H9 (cell line): ENCODE measurements around the gene FLACC1. TPM values are rescaled to one million over a fixed set of nuclear protein-coding genes. Genes with fewer than 3 reads are reported as not detected.

Experiments
- DNase-seq: peaks from one replicate; pipeline ENCODE4 v3.0.0-alpha.2; 2017
- H2AFZ ChIP-seq: one replicate; pipeline ENCODE4 v1.6.1; 2013; ENCODE audit warnings: mild to moderate bottlenecking, low read length, control low read depth, moderate library complexity
- H2AK5ac ChIP-seq: 2 replicates; pipeline ENCODE4 v1.6.1; 2013; ENCODE audit warnings: low read length, control low read depth, mixed read lengths; ENCODE audit not compliant: insufficient read length
- H2BK120ac ChIP-seq: one replicate; pipeline ENCODE4 v1.6.1; 2013; ENCODE audit warnings: low read depth, mild to moderate bottlenecking, low read length, control low read depth, inconsistent platforms; ENCODE audit not compliant: poor library complexity, severe bottlenecking
- H2BK12ac ChIP-seq: 2 replicates; pipeline ENCODE4 v1.6.1; 2013; ENCODE audit warnings: low read length, control low read depth, mixed read lengths, low read depth; ENCODE audit not compliant: insufficient read length
- H2BK15ac ChIP-seq: 2 replicates; pipeline ENCODE4 v1.6.1; 2013; ENCODE audit warnings: low read depth, low read length, control low read depth
- H2BK20ac ChIP-seq: one replicate; pipeline ENCODE4 v1.6.1; 2013; ENCODE audit warnings: low read depth, mild to moderate bottlenecking, low read length, control low read depth, inconsistent platforms; ENCODE audit not compliant: poor library complexity, severe bottlenecking
- H2BK5ac ChIP-seq: 2 replicates; pipeline ENCODE4 v1.6.1; 2013; ENCODE audit warnings: low read length, control low read depth, mixed read lengths; ENCODE audit not compliant: insufficient read length
- H3K14ac ChIP-seq: 2 replicates; pipeline ENCODE4 v1.6.1; 2013; ENCODE audit warnings: low read length, control low read depth; ENCODE audit not compliant: insufficient read depth
- H3K18ac ChIP-seq: 2 replicates; pipeline ENCODE4 v1.6.1; 2013; ENCODE audit warnings: low read depth, mild to moderate bottlenecking, mixed read lengths, low read length, control low read depth; ENCODE audit not compliant: insufficient read length
- H3K23ac ChIP-seq: 2 replicates; pipeline ENCODE4 v1.6.1; 2013; ENCODE audit warnings: low read length, control low read depth, mixed read lengths, low read depth; ENCODE audit not compliant: insufficient read length
- H3K23me2 ChIP-seq: 2 replicates; pipeline ENCODE4 v1.6.1; 2013; ENCODE audit warnings: low read depth, mild to moderate bottlenecking, mixed read lengths, low read length, control low read depth; ENCODE audit not compliant: insufficient read length, poor library complexity, severe bottlenecking
- H3K27ac ChIP-seq: 2 replicates; pipeline ENCODE4 v1.5.1; 2013; ENCODE audit warnings: low read length, control low read depth, mixed read lengths, low read depth; ENCODE audit not compliant: insufficient read length
- H3K27me3 ChIP-seq: 2 replicates; pipeline ENCODE4 v1.6.1; 2013; ENCODE audit warnings: low read length, control low read depth, inconsistent platforms; ENCODE audit not compliant: insufficient read depth
- H3K4ac ChIP-seq: 2 replicates; pipeline ENCODE4 v1.6.1; 2013; ENCODE audit warnings: low read depth, mild to moderate bottlenecking, control low read depth, inconsistent platforms, low read length, moderate library complexity
- H3K4me1 ChIP-seq: 2 replicates; pipeline ENCODE4 v1.6.1; 2013; ENCODE audit warnings: low read length, control low read depth, inconsistent platforms; ENCODE audit not compliant: insufficient read depth
- H3K4me2 ChIP-seq: 2 replicates; pipeline ENCODE4 v1.6.1; 2013; ENCODE audit warnings: low read length, control low read depth, mixed read lengths; ENCODE audit not compliant: insufficient read length, insufficient read depth
- H3K56ac ChIP-seq: 2 replicates; pipeline ENCODE4 v1.6.1; 2013; ENCODE audit warnings: low read depth, mild to moderate bottlenecking, mixed read lengths, low read length, control low read depth; ENCODE audit not compliant: insufficient read length
- H3K79me1 ChIP-seq: 2 replicates; pipeline ENCODE4 v1.6.1; 2013; ENCODE audit warnings: low read depth, mild to moderate bottlenecking, moderate library complexity, low read length, control low read depth, inconsistent platforms; ENCODE audit not compliant: insufficient read depth, poor library complexity, severe bottlenecking
- H3K79me2 ChIP-seq: 2 replicates; pipeline ENCODE4 v1.6.1; 2013; ENCODE audit warnings: low read length, control low read depth, inconsistent platforms; ENCODE audit not compliant: insufficient read depth
- H3K9ac ChIP-seq: 2 replicates; pipeline ENCODE4 v1.6.1; 2013; ENCODE audit warnings: low read length, control low read depth, mixed read lengths; ENCODE audit not compliant: insufficient read length; ENCODE audit errors: extremely low read depth
- H3K9me3 ChIP-seq: one replicate; pipeline ENCODE4 v1.6.1; 2013; ENCODE audit warnings: low read depth, low read length, inconsistent platforms; ENCODE audit not compliant: control insufficient read depth
- H3T11ph ChIP-seq: one replicate; pipeline ENCODE4 v1.6.1; 2013; ENCODE audit warnings: mild to moderate bottlenecking, low read length, control low read depth, inconsistent platforms
- H4K20me1 ChIP-seq: one replicate; pipeline ENCODE4 v1.6.1; 2013; ENCODE audit not compliant: control insufficient read depth, insufficient read length, insufficient read depth
- H4K5ac ChIP-seq: 2 replicates; pipeline ENCODE4 v1.6.1; 2013; ENCODE audit warnings: low read depth, mild to moderate bottlenecking, mixed read lengths, low read length, control low read depth; ENCODE audit not compliant: insufficient read length
- H4K8ac ChIP-seq: replicated peaks from 2 replicates; pipeline ENCODE4 v1.6.1; 2013; ENCODE audit warnings: low read length, control low read depth, mixed read lengths, low read depth; ENCODE audit not compliant: insufficient read length
- H4K91ac ChIP-seq: 2 replicates; pipeline ENCODE4 v1.6.1; 2013; ENCODE audit warnings: low read depth, mild to moderate bottlenecking, moderate library complexity, mixed read lengths, low read length, control low read depth; ENCODE audit not compliant: insufficient read length
- H3K27ac Mint-ChIP-seq, 3 experiments: 2 replicates in 2 of 3; 3 replicates in 1 of 3; pipeline ENCODE4 v1.8.0; 2020 to 2021; ENCODE audit warnings: mixed read lengths in 3 of 3, mild to moderate bottlenecking in 1 of 3, moderate library complexity in 1 of 3
- H3K27me3 Mint-ChIP-seq: 2 replicates; pipeline ENCODE4 v1.8.0; 2021; ENCODE audit warnings: low read depth, mild to moderate bottlenecking, moderate library complexity, mixed read lengths
- H3K36me3 Mint-ChIP-seq, 3 experiments: 2 replicates in 2 of 3; 3 replicates in 1 of 3; pipeline ENCODE4 v1.8.0; 2020 to 2021; ENCODE audit warnings: low read depth in 3 of 3, mixed read lengths in 3 of 3; ENCODE audit not compliant: insufficient read depth in 1 of 3
- H3K4me1 Mint-ChIP-seq, 2 experiments: 2 replicates each; pipeline ENCODE4 v1.8.0; 2020; ENCODE audit warnings: mixed read lengths in 2 of 2
- H3K4me3 Mint-ChIP-seq, 2 experiments: 2 replicates in 1 of 2; 3 replicates in 1 of 2; pipeline ENCODE4 v1.8.0; 2020 to 2021; ENCODE audit warnings: mild to moderate bottlenecking in 2 of 2, mixed read lengths in 2 of 2, moderate library complexity in 1 of 2
- H3K9me3 Mint-ChIP-seq, 2 experiments: 2 replicates in 1 of 2; 3 replicates in 1 of 2; pipeline ENCODE4 v1.8.0; 2020; ENCODE audit warnings: mild to moderate bottlenecking in 2 of 2, mixed read lengths in 2 of 2, moderate library complexity in 1 of 2
- WGBS: extraction: QIAGEN DNeasy Blood & Tissue Kit; methylation state at CpG from one replicate; pipeline ENCODE4 v1.1.7; 2013; ENCODE audit warnings: missing lambda C conversion rate, low lambda C conversion rate, mixed read lengths; ENCODE audit not compliant: insufficient read length; ENCODE audit errors: extremely low coverage; 5-methylcytosine and 5-hydroxymethylcytosine counted together
- total RNA-seq: library from RNA; stranded (reverse); gene quantifications from 2 replicates; pipeline ENCODE4 v1.2.1, GENCODE V29; 2021
- TF ChIP-seq, protein P1 (sequence below): fragments of 200-600 bp; sonication (generic); conservative IDR thresholded peaks from 3 replicates; pipeline ENCODE4 v1.8.0; 2021; ENCODE audit warnings: antibody characterized with exemption, mild to moderate bottlenecking

FLACC1 gene
- total RNA-seq, 1 experiment from 2014 or later: 0.42 TPM

DNA sequence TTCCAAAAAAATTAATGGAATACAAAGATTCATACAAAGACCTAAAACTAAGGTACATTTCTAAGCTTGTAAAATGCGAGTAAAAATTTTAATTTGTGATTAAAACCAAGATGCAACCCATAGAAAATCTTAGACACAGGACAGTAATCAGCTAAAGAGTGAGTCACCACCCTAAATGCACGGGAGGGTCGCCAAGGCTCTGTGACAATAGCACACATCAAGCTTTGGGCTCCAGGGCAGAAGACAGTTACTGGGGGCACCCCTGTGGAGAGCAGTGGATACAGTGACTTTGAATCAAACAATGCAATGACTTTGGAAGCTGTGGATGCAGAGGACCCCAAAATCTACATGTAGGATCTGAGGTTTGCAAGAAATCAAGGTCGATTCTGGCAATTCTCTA is 7.5 kb downstream of the FLACC1 start:
- H3K9me3 Mint-ChIP-seq: no peaks in the 10 kb centered on the region; a peak in 1 of 5 replicates

More for the DNA sequence above, 7.5 kb downstream of the FLACC1 start:
- Histone ChIP-seq H2BK15ac (no peak overlapping the region), H2BK5ac (no peak overlapping the region), H4K20me1 (no peaks in the 10 kb centered on the region), H2BK20ac (no peak overlapping the region), H4K8ac (no peak overlapping the region), H3K27ac (no peak overlapping the region), H3K9me3 (no peaks in the 10 kb centered on the region), H3K23me2 (no peaks in the 10 kb centered on the region), H3K56ac (no peak overlapping the region), H3T11ph (no peak overlapping the region), H3K27me3 (no peaks in the 10 kb centered on the region), H4K91ac (no peak overlapping the region), H2AK5ac (no peak overlapping the region), H3K4ac (no peak overlapping the region), H2BK12ac (no peak overlapping the region), H3K4me1 (no peaks in the 10 kb centered on the region), H2AFZ (no peak overlapping the region), H2BK120ac (no peak overlapping the region), H3K14ac (no peak overlapping the region), H3K23ac (no peak overlapping the region), H4K5ac (no peak overlapping the region), H3K79me1 (no peaks in the 10 kb centered on the region), H3K18ac (no peak overlapping the region), H3K79me2 (no peaks in the 10 kb centered on the region), H3K4me2 (no peak overlapping the region), H3K9ac (no peak overlapping the region)
- H3K27ac Mint-ChIP-seq: no peak overlapping the region
- no peaks in the 10 kb centered on the region for H3K36me3 Mint-ChIP-seq
- DNase-seq: no peak
- H3K4me1 Mint-ChIP-seq: peaks cover 0 to 7% of the 10 kb centered on the region in 2 experiments; a peak in 3 of 4 replicates
- H3K27me3 Mint-ChIP-seq: no peaks in the 10 kb centered on the region
- TF ChIP-seq, protein P1, sequence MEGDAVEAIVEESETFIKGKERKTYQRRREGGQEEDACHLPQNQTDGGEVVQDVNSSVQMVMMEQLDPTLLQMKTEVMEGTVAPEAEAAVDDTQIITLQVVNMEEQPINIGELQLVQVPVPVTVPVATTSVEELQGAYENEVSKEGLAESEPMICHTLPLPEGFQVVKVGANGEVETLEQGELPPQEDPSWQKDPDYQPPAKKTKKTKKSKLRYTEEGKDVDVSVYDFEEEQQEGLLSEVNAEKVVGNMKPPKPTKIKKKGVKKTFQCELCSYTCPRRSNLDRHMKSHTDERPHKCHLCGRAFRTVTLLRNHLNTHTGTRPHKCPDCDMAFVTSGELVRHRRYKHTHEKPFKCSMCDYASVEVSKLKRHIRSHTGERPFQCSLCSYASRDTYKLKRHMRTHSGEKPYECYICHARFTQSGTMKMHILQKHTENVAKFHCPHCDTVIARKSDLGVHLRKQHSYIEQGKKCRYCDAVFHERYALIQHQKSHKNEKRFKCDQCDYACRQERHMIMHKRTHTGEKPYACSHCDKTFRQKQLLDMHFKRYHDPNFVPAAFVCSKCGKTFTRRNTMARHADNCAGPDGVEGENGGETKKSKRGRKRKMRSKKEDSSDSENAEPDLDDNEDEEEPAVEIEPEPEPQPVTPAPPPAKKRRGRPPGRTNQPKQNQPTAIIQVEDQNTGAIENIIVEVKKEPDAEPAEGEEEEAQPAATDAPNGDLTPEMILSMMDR: no peak
- H3K4me3 Mint-ChIP-seq: no peak overlapping the region
- no CpG with 5 or more reads among the region's 4 CpGs for WGBS
